HepG2 (cell line): ENCODE results near the gene HADH. TPM values are rescaled to one million over a fixed set of nuclear protein-coding genes. Genes with fewer than 3 reads are reported as not detected.

Experiments used
- AKAP8 ChIP-seq: sonication (generic); formaldehyde crosslinking; IDR thresholded peaks from 2 replicates; pipeline ENCODE4 v1.5.1; 2020; ENCODE audit warnings: mild to moderate bottlenecking, missing genetic modification reagents
- ATF1 ChIP-seq: IDR thresholded peaks from 2 replicates; pipeline ENCODE4 v1.6.1; 2016; ENCODE audit warnings: mild to moderate bottlenecking, control low read depth
- ATF7 ChIP-seq, 2 experiments: fragments of 450-650 bp in 1 of 2; sonication (generic) in 1 of 2; formaldehyde crosslinking in 1 of 2; IDR thresholded peaks; 2 replicates each; pipeline versions ENCODE4 v1.4.0 to v1.6.1; 2016 to 2020; ENCODE audit warnings: antibody characterized with exemption in 1 of 2, mild to moderate bottlenecking in 1 of 2, missing genetic modification reagents in 1 of 2
- E2F5 ChIP-seq: sonication (generic); formaldehyde crosslinking; conservative IDR thresholded peaks from 2 replicates; pipeline ENCODE4 v1.4.0; 2020; ENCODE audit warnings: missing genetic modification reagents
- ELK4 ChIP-seq: sonication (generic); formaldehyde crosslinking; IDR thresholded peaks from 2 replicates; pipeline ENCODE4 v1.9.0; 2021; ENCODE audit warnings: missing genetic modification reagents, borderline replicate concordance
- GATAD1 ChIP-seq: IDR thresholded peaks from 2 replicates; pipeline ENCODE4 v1.6.1; 2016; ENCODE audit warnings: missing genetic modification reagents, missing compliant biosample characterization
- HOMEZ ChIP-seq: IDR thresholded peaks from 2 replicates; pipeline ENCODE4 v1.6.1; 2016; ENCODE audit warnings: low read depth
- KDM1A ChIP-seq: IDR thresholded peaks from 2 replicates; pipeline ENCODE4 v1.6.1; 2016; ENCODE audit warnings: missing compliant biosample characterization
- NFE2L1 ChIP-seq: sonication (generic); formaldehyde crosslinking; IDR thresholded peaks from 2 replicates; pipeline ENCODE4 v1.4.0; 2020; ENCODE audit warnings: missing genetic modification reagents, mild to moderate bottlenecking, borderline replicate concordance
- NFRKB ChIP-seq: fragments of 450-650 bp; IDR thresholded peaks from 2 replicates; pipeline ENCODE4 v1.6.1; 2017
- PCBP1 ChIP-seq: fragments of 200-400 bp; formaldehyde crosslinking; IDR thresholded peaks from 2 replicates; pipeline ENCODE4 v1.6.1; 2017; ENCODE audit warnings: mild to moderate bottlenecking, low read depth, low read length, borderline replicate concordance
- RAD21 ChIP-seq: fragments of 450-650 bp; formaldehyde crosslinking; IDR thresholded peaks from 2 replicates; pipeline ENCODE4 v1.5.0; 2020; ENCODE audit warnings: mild to moderate bottlenecking
- SOX5 ChIP-seq: IDR thresholded peaks from 2 replicates; pipeline ENCODE4 v1.6.1; 2016; ENCODE audit warnings: borderline replicate concordance
- STAG1 ChIP-seq: sonication (generic); formaldehyde crosslinking; IDR thresholded peaks from 2 replicates; pipeline ENCODE4 v1.4.0; 2020; ENCODE audit warnings: missing genetic modification reagents
- TEAD2 ChIP-seq: sonication (generic); formaldehyde crosslinking; IDR thresholded peaks from 2 replicates; pipeline ENCODE4 v1.9.0; 2021; ENCODE audit warnings: missing genetic modification reagents
- THAP11 ChIP-seq: IDR thresholded peaks from 2 replicates; pipeline ENCODE4 v1.6.1; 2016; ENCODE audit warnings: missing biosample characterization, missing genetic modification reagents
- U2AF1 ChIP-seq: fragments of 200-400 bp; formaldehyde crosslinking; optimal IDR thresholded peaks from 2 replicates; pipeline ENCODE3; 2017; ENCODE audit warnings: mild to moderate bottlenecking, low read depth, low read length
- ZC3H13 ChIP-seq: sonication (generic); formaldehyde crosslinking; IDR thresholded peaks from 2 replicates; pipeline ENCODE4 v1.8.1; 2023; ENCODE audit warnings: mild to moderate bottlenecking, missing genetic modification reagents, moderate library complexity
- ZFP90 ChIP-seq: sonication (generic); formaldehyde crosslinking; IDR thresholded peaks from 2 replicates; pipeline ENCODE4 v1.8.0; 2022; ENCODE audit warnings: missing genetic modification reagents, mild to moderate bottlenecking, inconsistent platforms, borderline replicate concordance
- ZKSCAN5 ChIP-seq: sonication (generic); formaldehyde crosslinking; IDR thresholded peaks from 2 replicates; pipeline ENCODE4 v1.5.1; 2020; ENCODE audit warnings: mild to moderate bottlenecking, missing genetic modification reagents
- ZNF230 ChIP-seq: sonication (generic); formaldehyde crosslinking; IDR thresholded peaks from 2 replicates; pipeline ENCODE4 v1.4.0; 2020; ENCODE audit warnings: mild to moderate bottlenecking, missing genetic modification reagents
- ZNF354B ChIP-seq: sonication (generic); formaldehyde crosslinking; IDR thresholded peaks from 2 replicates; pipeline ENCODE4 v1.8.0; 2022; ENCODE audit warnings: mild to moderate bottlenecking, missing genetic modification reagents
- ZNF446 ChIP-seq: sonication (generic); formaldehyde crosslinking; IDR thresholded peaks from 2 replicates; pipeline ENCODE4 v1.5.0; 2020; ENCODE audit warnings: mild to moderate bottlenecking, missing genetic modification reagents
- ZNF484 ChIP-seq: sonication (generic); formaldehyde crosslinking; IDR thresholded peaks from 2 replicates; pipeline ENCODE4 v1.5.1; 2020; ENCODE audit warnings: mild to moderate bottlenecking, low read depth, missing genetic modification reagents, borderline replicate concordance
- ZNF598 ChIP-seq: sonication (generic); formaldehyde crosslinking; IDR thresholded peaks from 2 replicates; pipeline ENCODE4 v1.5.1; 2020; ENCODE audit warnings: mild to moderate bottlenecking, missing genetic modification reagents, borderline replicate concordance
- ZNF713 ChIP-seq: sonication (generic); formaldehyde crosslinking; IDR thresholded peaks from 2 replicates; pipeline ENCODE4 v1.4.0; 2020; ENCODE audit warnings: mild to moderate bottlenecking, missing genetic modification reagents
- polyA plus RNA-seq, 8 experiments: library from polyadenylated mRNA; depleted of rRNA in 3 of 8; stranded (reverse) in 7 of 8; unstranded in 1 of 8; fragments of >200 nt; fragmentation: Illumina TruSeq in 4 of 8; extraction: Trizol in 4 of 8; gene quantifications; 2 replicates each; pipeline versions ENCODE4 v1.2.1 to v1.2.3, GENCODE V29; 2011 to 2016; ENCODE audit warnings: low read depth in 4 of 8, missing spikeins in 1 of 8, mixed read lengths in 1 of 8; ENCODE audit not compliant: insufficient read depth in 1 of 8
- total RNA-seq, 5 experiments: library from RNA; depleted of rRNA; stranded (reverse); fragments of >200 nt; fragmentation: Illumina TruSeq; extraction: Trizol; gene quantifications; 2 replicates each; pipeline ENCODE4 v1.2.3, GENCODE V29; 2016; ENCODE audit warnings: low read depth in 1 of 5

HADH gene
- total and polyA plus RNA-seq, 2 of the 13 experiments (the other 11 are each of a cell fraction or from before 2014, with no cell fraction given) = 29.6 to 33.9 TPM

GRCh38 chr4:107989537-107990386, at the start of gene HADH (continued):
- no peak for TF ChIP-seq PCBP1
- TF ChIP-seq E2F5 = peak; percentile 66; the same call in 1 of the 2 replicates
- peak; percentile 34; the same call in 1 of the 2 replicates for TF ChIP-seq ZFP90 (CRISPR knock-in tag)
- TF ChIP-seq STAG1 (CRISPR knock-in tag) = no peak
- TF ChIP-seq U2AF1 = no peak
- no peak for TF ChIP-seq ZKSCAN5 (CRISPR knock-in tag)
- TF ChIP-seq ZC3H13 (CRISPR knock-in tag) = peak; percentile 95
- TF ChIP-seq ZNF446 (CRISPR knock-in tag) = peak; percentile 89
- TF ChIP-seq THAP11 = peak; percentile 48
- TF ChIP-seq TEAD2 (CRISPR knock-in tag) = no peak
- TF ChIP-seq SOX5 = no peak
- TF ChIP-seq RAD21 (CRISPR knock-in tag) = peak; percentile 43; the same call in 1 of the 2 replicates
- TF ChIP-seq HOMEZ (CRISPR knock-in tag) = no peak
- no peak for TF ChIP-seq ZNF713 (CRISPR knock-in tag)
- no peak for TF ChIP-seq NFRKB
- no peak for TF ChIP-seq ELK4
- TF ChIP-seq ZNF598 (CRISPR knock-in tag) = peak; percentile 95
- no peak for TF ChIP-seq ATF7 (IDR thresholded peaks at IDR 0.05)
- no peak for TF ChIP-seq ATF7 (CRISPR knock-in tag; IDR thresholded peaks at IDR 0.05)
- no peak for TF ChIP-seq KDM1A (CRISPR knock-in tag)
- TF ChIP-seq NFE2L1 = 0 out of 2 replicates have a peak, but pooled peaks have one; percentile 54
- TF ChIP-seq AKAP8 (CRISPR knock-in tag) = no peak
- 0 out of 2 replicates have a peak, but pooled peaks have one; percentile 14 for TF ChIP-seq ATF1
- no peak for TF ChIP-seq ZNF484
- TF ChIP-seq ZNF354B = 0 out of 2 replicates have a peak, but pooled peaks have one; percentile 84
- no peak for TF ChIP-seq ZNF230 (CRISPR knock-in tag)
- TF ChIP-seq GATAD1 (CRISPR knock-in tag) = peak; percentile 60; the same call in 1 of the 2 replicates
